Measurements from ENCODE around the gene SARNP.
A peak's percentile ranks its signal among the peaks of the same experiment; 100 is the strongest.

The SARNP gene

GRCh38 chr12:55721601-55722213, 95.8 kb downstream of the SARNP start:
- DNase-seq, result no peak

GRCh38 chr12:55720894-55721444, 96.6 kb downstream of the SARNP start:
- DNase-seq, result no peak

GRCh38 chr12:55720071-55720564, 97.4 kb downstream of the SARNP start, which contains the start of gene RDH5:
Gene RDH5 (plus strand): TSS chr12:55720393. CDS start chr12:55721185, 792 bp downstream.
- no peak for DNase-seq

- DNase-seq, result no peak
Measured at GRCh38 chr12:55719371-55719770, 98.2 kb downstream of the SARNP start.

GRCh38 chr12:55718624-55719275, 98.8 kb downstream of the SARNP start:
- DNase-seq, result no peak

- no peak for DNase-seq
Measured at GRCh38 chr12:55718015-55718414, 99.5 kb downstream of the SARNP start.

GRCh38 chr12:55717011-55718007, 100.2 kb downstream of the SARNP start:
- DNase-seq, result no peak

GRCh38 chr12:55716582-55716957, 101.0 kb downstream of the SARNP start:
- no peak for DNase-seq

GRCh38 chr12:55715833-55716581, 101.5 kb downstream of the SARNP start, which contains the start of gene BLOC1S1:
Gene BLOC1S1 (plus strand): TSS chr12:55716046. CDS start chr12:55716052, 6 bp downstream.
- peak; percentile 97 for DNase-seq

- DNase-seq, result no peak
Measured at GRCh38 chr12:55715169-55715764, 102.3 kb downstream of the SARNP start.

GRCh38 chr12:55713721-55714120, 103.8 kb downstream of the SARNP start:
- DNase-seq, result no peak

- DNase-seq, result no peak
Measured at GRCh38 chr12:55712700-55713415, 104.7 kb downstream of the SARNP start.

- DNase-seq, result no peak
Measured at GRCh38 chr12:55711786-55712553, 105.6 kb downstream of the SARNP start.

GRCh38 chr12:55708695-55709233, 108.8 kb downstream of the SARNP start:
- no peak for DNase-seq

GRCh38 chr12:55707841-55708694, 109.5 kb downstream of the SARNP start, which contains the start of gene ITGA7:
Gene ITGA7 (minus strand): TSS chr12:55707904. CDS start chr12:55707682, 222 bp downstream.
- DNase-seq, result peak; percentile 89
